GM12801 (cell line): ENCODE results near the gene ADH6.

Experiments
- CTCF ChIP-seq: IDR thresholded peaks from one replicate; pipeline ENCODE4 v1.5.1; 2011; ENCODE audit warnings: control low read depth; ENCODE audit not compliant: insufficient read length; ENCODE audit errors: extremely low read depth

ADH6 gene

GRCh38 chr4:99219479-99219878 is 433 bp upstream of the ADH6 start:
- TF ChIP-seq CTCF = no peak

GRCh38 chr4:99215521-99215920 is 3.5 kb downstream of the ADH6 start:
- no peak for TF ChIP-seq CTCF

GRCh38 chr4:99210789-99211188 is 8.3 kb downstream of the ADH6 start:
- TF ChIP-seq CTCF = no peak

GRCh38 chr4:99209671-99210070 is 9.4 kb downstream of the ADH6 start:
- TF ChIP-seq CTCF = no peak

GRCh38 chr4:99208719-99209075 is 10.3 kb downstream of the ADH6 start:
- TF ChIP-seq CTCF = no peak

- no peak for TF ChIP-seq CTCF
These were observed 10.9 kb downstream of the ADH6 start for GRCh38 chr4:99207911-99208718.

GRCh38 chr4:99207069-99207743 is 11.8 kb downstream of the ADH6 start:
- TF ChIP-seq CTCF = no peak
